Dermis microvascular lymphatic vessel endothelial cell (primary cell): ENCODE measurements around the gene LILRB1. TPM values are rescaled to one million over a fixed set of nuclear protein-coding genes. Genes with fewer than 3 reads are reported as not detected.
"Not testable (repeated sequence)": the region's sequence is repeated elsewhere in the genome, so short reads cannot be mapped to it uniquely, and the experiment has no call there.

ENCODE experiments used
- DNase-seq, 2 donors: peaks; one replicate each; pipeline versions ENCODE4 v3.0.0 to v3.0.0-alpha.2; 2010; ENCODE audit warnings: low read depth in 2 of 2
- total RNA-seq: library from RNA; depleted of rRNA; stranded (reverse); fragments of >200 nt; gene quantifications from 2 replicates; pipeline ENCODE4 v1.2.1, GENCODE V29; 2014

Gene LILRB1
- total RNA-seq, 1 donor from 2014 or later, result not detected

GRCh38 chr19:54624934-54625730, 5.2 kb upstream of the LILRB1 start:
- not testable (repeated sequence) for DNase-seq

GRCh38 chr19:54626757-54627156, 3.5 kb upstream of the LILRB1 start:
- DNase-seq, result no peak

- DNase-seq, result not testable (repeated sequence)
These were observed 2.4 kb upstream of the LILRB1 start for GRCh38 chr19:54627912-54628311.

- no peak for DNase-seq
These were observed 498 bp downstream of the LILRB1 start for GRCh38 chr19:54630782-54631181.

GRCh38 chr19:54631489-54632337, 1.4 kb downstream of the LILRB1 start:
- not testable (repeated sequence) for DNase-seq

- not testable (repeated sequence) for DNase-seq
These were observed 2.2 kb downstream of the LILRB1 start for GRCh38 chr19:54632517-54632916.

- no peak for DNase-seq
These were observed 3.1 kb downstream of the LILRB1 start for GRCh38 chr19:54633401-54633800.

- DNase-seq, result not testable (repeated sequence)
These were observed 5.8 kb downstream of the LILRB1 start for GRCh38 chr19:54636081-54636480.

GRCh38 chr19:54638683-54639082, 8.4 kb downstream of the LILRB1 start:
- DNase-seq, result no peak

GRCh38 chr19:54642953-54643352, 12.7 kb downstream of the LILRB1 start:
- DNase-seq, result not testable (repeated sequence)

GRCh38 chr19:54643583-54643982, 13.3 kb downstream of the LILRB1 start:
- DNase-seq, result not testable (repeated sequence)

- no peak for DNase-seq
These were observed 13.8 kb downstream of the LILRB1 start for GRCh38 chr19:54644056-54644455.

GRCh38 chr19:54646331-54646841, 16.1 kb downstream of the LILRB1 start:
- no peak for DNase-seq

- no peak for DNase-seq
These were observed 17.8 kb downstream of the LILRB1 start for GRCh38 chr19:54648129-54648528.

GRCh38 chr19:54650108-54650655, 19.9 kb downstream of the LILRB1 start:
- DNase-seq, result no peak

GRCh38 chr19:54653181-54653809, 23.0 kb downstream of the LILRB1 start:
- peak; percentile 18 to 38 for DNase-seq

- DNase-seq, result no peak
These were observed 24.4 kb downstream of the LILRB1 start for GRCh38 chr19:54654447-54655321.

GRCh38 chr19:54659300-54659699, 29.0 kb downstream of the LILRB1 start:
- DNase-seq, result no peak

- no peak for DNase-seq
These were observed 30.0 kb downstream of the LILRB1 start for GRCh38 chr19:54660306-54660705.

- DNase-seq, result no peak
These were observed 30.7 kb downstream of the LILRB1 start for GRCh38 chr19:54660964-54661363.
